Parathyroid adenoma (tissue), 2 donors: ENCODE data around the gene HS3ST5.

Experiments used
- H2AFZ ChIP-seq: fragments of 300-600 bp; sonication (generic); one replicate; pipeline ENCODE4 v1.7.0; 2017; ENCODE audit warnings: antibody characterized with exemption, mild to moderate bottlenecking
- H3K27ac ChIP-seq: fragments of 300-600 bp; sonication (generic); one replicate; pipeline ENCODE4 v1.7.0; 2017
- H3K27me3 ChIP-seq: fragments of 300-600 bp; sonication (generic); one replicate; pipeline ENCODE4 v1.7.0; 2017; ENCODE audit warnings: low read length; ENCODE audit not compliant: control insufficient read depth, insufficient read depth
- H3K36me3 ChIP-seq: fragments of 300-600 bp; sonication (generic); one replicate; pipeline ENCODE4 v1.7.0; 2017; ENCODE audit warnings: low read length; ENCODE audit not compliant: control insufficient read depth, insufficient read depth
- H3K4me1 ChIP-seq: fragments of 300-600 bp; sonication (generic); one replicate; pipeline ENCODE4 v1.7.0; 2017; ENCODE audit warnings: control low read depth
- H3K4me2 ChIP-seq: fragments of 300-600 bp; sonication (generic); one replicate; pipeline ENCODE4 v1.7.0; 2017; ENCODE audit warnings: low read length
- H3K4me3 ChIP-seq: fragments of 300-600 bp; sonication (generic); one replicate; pipeline ENCODE4 v1.7.0; 2017; ENCODE audit warnings: low read depth, low read length
- H3K79me2 ChIP-seq: fragments of 300-600 bp; sonication (generic); one replicate; pipeline ENCODE4 v1.7.0; 2017; ENCODE audit warnings: control low read depth
- H3K9ac ChIP-seq: fragments of 300-600 bp; sonication (generic); one replicate; pipeline ENCODE4 v1.7.0; 2017; ENCODE audit warnings: mild to moderate bottlenecking
- H3K9me3 ChIP-seq: fragments of 300-600 bp; sonication (generic); one replicate; pipeline ENCODE4 v1.7.0; 2017; ENCODE audit warnings: low read length; ENCODE audit not compliant: control insufficient read depth
- TF ChIP-seq, protein P1 (sequence below): fragments of 300-600 bp; sonication (generic); IDR thresholded peaks from one replicate; pipeline ENCODE4 v1.7.0; 2017; ENCODE audit warnings: antibody characterized with exemption, mild to moderate bottlenecking
- donor health status: primary hyperparathyroidism.

HS3ST5 gene

DNA sequence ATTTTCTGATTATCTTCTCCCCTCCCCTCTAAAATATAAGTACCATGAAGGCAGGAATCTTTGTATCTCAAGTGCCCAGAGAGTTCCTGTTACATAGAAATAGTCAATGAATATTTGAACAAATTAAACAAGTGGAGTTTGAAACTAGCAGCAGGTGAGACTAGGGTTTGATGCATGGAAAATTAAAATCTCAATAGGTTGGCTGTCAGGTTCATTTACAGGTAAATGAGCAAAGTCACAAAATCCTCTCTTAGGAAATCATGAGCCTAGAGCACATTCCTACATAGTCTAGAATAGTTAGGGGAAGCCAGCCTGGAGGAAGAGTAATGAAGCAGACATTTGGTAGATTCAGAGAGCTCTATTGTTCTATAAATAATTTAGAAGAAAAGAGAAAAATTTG, 140.4 kb downstream of the HS3ST5 start:
- Histone ChIP-seq H3K4me3 (no peak overlapping the region), H3K79me2 (no peaks in the 10 kb centered on the region), H3K36me3 (no peaks in the 10 kb centered on the region), H3K27me3 (no peaks in the 10 kb centered on the region), H3K9ac (no peak overlapping the region), H3K4me2 (no peak overlapping the region), H3K27ac (no peak overlapping the region), H2AFZ (no peak overlapping the region), H3K4me1 (no peaks in the 10 kb centered on the region), H3K9me3 (no peaks in the 10 kb centered on the region)
- TF ChIP-seq, protein P1, sequence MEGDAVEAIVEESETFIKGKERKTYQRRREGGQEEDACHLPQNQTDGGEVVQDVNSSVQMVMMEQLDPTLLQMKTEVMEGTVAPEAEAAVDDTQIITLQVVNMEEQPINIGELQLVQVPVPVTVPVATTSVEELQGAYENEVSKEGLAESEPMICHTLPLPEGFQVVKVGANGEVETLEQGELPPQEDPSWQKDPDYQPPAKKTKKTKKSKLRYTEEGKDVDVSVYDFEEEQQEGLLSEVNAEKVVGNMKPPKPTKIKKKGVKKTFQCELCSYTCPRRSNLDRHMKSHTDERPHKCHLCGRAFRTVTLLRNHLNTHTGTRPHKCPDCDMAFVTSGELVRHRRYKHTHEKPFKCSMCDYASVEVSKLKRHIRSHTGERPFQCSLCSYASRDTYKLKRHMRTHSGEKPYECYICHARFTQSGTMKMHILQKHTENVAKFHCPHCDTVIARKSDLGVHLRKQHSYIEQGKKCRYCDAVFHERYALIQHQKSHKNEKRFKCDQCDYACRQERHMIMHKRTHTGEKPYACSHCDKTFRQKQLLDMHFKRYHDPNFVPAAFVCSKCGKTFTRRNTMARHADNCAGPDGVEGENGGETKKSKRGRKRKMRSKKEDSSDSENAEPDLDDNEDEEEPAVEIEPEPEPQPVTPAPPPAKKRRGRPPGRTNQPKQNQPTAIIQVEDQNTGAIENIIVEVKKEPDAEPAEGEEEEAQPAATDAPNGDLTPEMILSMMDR = no peak

- H3K36me3 ChIP-seq = no peaks in the 10 kb centered on the region
- TF ChIP-seq, protein P1 = no peak
- H3K9ac ChIP-seq = no peak overlapping the region
- no peaks in the 10 kb centered on the region for H3K79me2 ChIP-seq
- no peaks in the 10 kb centered on the region for H3K27me3 ChIP-seq
- no peak overlapping the region for H2AFZ ChIP-seq
- H3K4me1 ChIP-seq = no peaks in the 10 kb centered on the region
- no peak overlapping the region for H3K4me2 ChIP-seq
- no peaks in the 10 kb centered on the region for H3K9me3 ChIP-seq
- no peak overlapping the region for H3K27ac ChIP-seq
- no peak overlapping the region for H3K4me3 ChIP-seq
Observed at GRCh38 chr6:114200891-114201290, 141.9 kb downstream of the HS3ST5 start.

GRCh38 chr6:114195631-114196403, 147.0 kb downstream of the HS3ST5 start:
- H3K4me3 ChIP-seq = no peak overlapping the region
- no peak overlapping the region for H2AFZ ChIP-seq
- H3K27ac ChIP-seq = no peak overlapping the region
- H3K9me3 ChIP-seq = no peaks in the 10 kb centered on the region
- H3K4me2 ChIP-seq = no peak overlapping the region
- H3K36me3 ChIP-seq = no peaks in the 10 kb centered on the region
- no peak overlapping the region for H3K9ac ChIP-seq
- no peaks in the 10 kb centered on the region for H3K27me3 ChIP-seq
- TF ChIP-seq, protein P1 = no peak
- no peaks in the 10 kb centered on the region for H3K79me2 ChIP-seq
- H3K4me1 ChIP-seq = no peaks in the 10 kb centered on the region

DNA sequence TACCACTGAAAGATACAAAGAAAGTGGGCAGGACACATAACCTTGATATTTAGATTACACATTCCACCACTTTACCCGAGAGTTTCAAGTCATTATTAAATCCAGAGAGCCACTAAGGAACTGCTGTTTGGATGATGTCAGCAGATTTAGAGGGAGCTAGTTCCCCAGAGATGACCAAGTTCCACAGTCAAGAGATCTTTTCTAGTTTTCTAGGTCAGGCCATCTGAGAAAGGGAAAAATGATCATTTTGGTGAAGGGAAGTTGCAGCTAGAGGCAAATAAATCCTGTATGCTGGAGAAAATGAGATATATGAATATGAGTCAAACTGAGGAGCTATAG, 147.8 kb downstream of the HS3ST5 start:
- Histone ChIP-seq H3K4me2 (no peak overlapping the region), H3K36me3 (no peaks in the 10 kb centered on the region), H3K9me3 (no peaks in the 10 kb centered on the region), H3K27me3 (no peaks in the 10 kb centered on the region), H3K9ac (no peak overlapping the region), H2AFZ (no peak overlapping the region), H3K4me1 (no peaks in the 10 kb centered on the region), H3K4me3 (no peak overlapping the region), H3K79me2 (no peaks in the 10 kb centered on the region), H3K27ac (no peak overlapping the region)
- TF ChIP-seq, protein P1 = no peak

DNA sequence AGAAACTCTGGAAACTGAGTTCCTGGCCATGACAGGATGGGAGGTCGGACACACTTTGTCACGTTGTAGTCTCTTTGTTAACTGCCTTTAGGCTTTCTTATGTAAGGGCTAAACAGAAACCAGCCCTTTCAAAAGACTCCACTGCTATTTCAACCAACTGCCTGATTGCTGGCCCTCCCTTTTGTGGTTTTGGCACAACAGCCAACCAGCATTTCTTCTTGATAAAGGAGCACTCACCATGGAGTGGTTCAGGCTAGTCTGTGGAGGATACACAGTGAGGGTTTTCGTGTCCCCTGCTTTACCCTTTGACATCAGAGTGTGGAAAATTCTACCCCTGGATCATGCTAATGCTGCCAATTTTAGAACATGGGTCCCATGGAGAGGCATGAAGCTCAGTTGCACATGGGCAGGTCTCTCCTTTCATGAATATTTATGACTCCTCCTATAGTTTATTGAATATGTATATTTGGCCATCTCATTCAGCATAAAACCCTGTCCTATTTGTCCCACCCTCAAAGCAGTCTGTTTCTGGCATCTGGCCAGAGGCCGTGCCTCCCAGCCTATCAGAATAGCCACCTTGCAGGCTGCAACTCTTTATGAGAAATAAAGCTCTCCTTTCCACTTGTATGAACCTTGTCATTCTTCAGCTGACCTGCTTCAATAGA, 148.3 kb downstream of the HS3ST5 start:
- TF ChIP-seq, protein P1 = no peak
- H3K9me3 ChIP-seq = no peaks in the 10 kb centered on the region

More for the DNA sequence above, 148.3 kb downstream of the HS3ST5 start:
- no peak overlapping the region for H3K4me2 ChIP-seq
- no peaks in the 10 kb centered on the region for H3K79me2 ChIP-seq
- no peaks in the 10 kb centered on the region for H3K27me3 ChIP-seq
- no peak overlapping the region for H3K4me3 ChIP-seq
- H3K4me1 ChIP-seq = no peaks in the 10 kb centered on the region
- no peak overlapping the region for H2AFZ ChIP-seq
- H3K27ac ChIP-seq = no peak overlapping the region
- H3K9ac ChIP-seq = no peak overlapping the region
- no peaks in the 10 kb centered on the region for H3K36me3 ChIP-seq
